NCI-H345 (cell line): Measurements from ENCODE around the gene DDAH1.

ENCODE experiments used
- DNase-seq: peaks from one replicate; lab custom pipeline; 2025; lab: John Stamatoyannopoulos, UW

DDAH1 gene

DNA sequence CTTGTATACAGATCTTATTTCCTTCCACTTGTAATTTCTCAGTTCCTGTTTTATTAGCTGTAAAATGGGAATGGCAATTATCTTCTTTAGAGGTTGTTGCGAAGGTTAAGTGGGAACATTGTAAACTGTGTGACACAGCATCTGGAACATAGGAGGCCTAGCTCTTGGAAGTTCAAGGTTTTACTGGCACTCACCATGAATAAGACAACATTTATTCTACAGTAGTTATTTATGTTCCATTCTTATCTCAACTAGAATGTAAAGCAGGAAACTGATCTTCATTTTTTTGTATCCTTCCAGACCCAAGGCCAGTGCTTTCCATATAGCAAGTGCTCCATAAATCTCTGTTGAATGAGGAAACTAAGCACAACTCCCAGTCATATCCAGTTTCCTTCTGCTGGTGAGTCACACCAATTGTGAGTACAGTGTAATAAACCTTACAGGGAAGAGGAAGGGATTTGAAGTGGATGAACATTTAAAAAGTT is 189.9 kb downstream of the DDAH1 start:
- DNase-seq: no peak

GRCh38 chr1:85273397-85273796 is 191.6 kb downstream of the DDAH1 start:
- DNase-seq: no peak

DNA sequence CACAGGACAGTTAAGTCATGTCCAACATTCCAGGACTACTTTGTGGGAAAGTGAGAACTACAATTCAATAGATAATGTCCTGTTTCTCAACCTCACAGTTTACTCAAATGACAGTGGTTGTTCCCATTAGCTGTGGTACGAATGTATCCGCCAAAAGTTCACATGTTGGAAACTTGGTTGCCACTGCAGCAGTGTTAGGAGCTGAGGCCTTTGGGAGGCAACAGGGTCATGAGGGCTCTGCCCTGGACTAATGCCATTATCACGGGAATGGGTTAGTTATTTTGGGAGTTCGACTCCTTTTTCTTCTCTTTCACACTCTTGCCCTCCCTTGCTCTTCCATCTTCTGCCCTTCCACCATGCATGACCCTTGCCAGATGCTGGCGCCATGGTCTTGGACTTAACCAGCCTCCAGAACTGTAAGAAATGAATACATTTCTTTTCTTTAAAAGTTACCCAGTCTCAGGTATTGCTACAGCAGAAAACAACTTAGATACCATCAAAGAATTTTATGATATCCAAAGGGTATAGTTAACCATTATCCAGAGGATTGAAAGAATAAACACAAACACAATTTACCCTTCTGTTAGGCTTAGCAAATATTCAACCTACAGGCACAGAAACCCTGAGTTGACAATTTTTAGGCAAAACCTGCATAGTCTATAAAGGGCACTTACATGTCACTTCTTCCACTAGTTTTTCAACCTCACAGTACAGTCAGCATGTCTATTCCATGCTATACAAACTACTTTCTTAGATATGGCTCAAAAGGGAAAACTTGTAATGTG is 196.0 kb downstream of the DDAH1 start:
- DNase-seq: no peak
